H1 (cell line): Measurements from ENCODE around the gene AAK1. TPM values are rescaled to one million over a fixed set of nuclear protein-coding genes. Genes with fewer than 3 reads are reported as not detected.

Experiments
- CTCF ChIA-PET: fragments of 300-600 bp; sonication (Branson Sonifier 250); formaldehyde crosslinking; loops from one replicate; lab custom pipeline; 2021; ENCODE audit not compliant: partially characterized antibody; lab: Charles Lee
- POLR2A ChIA-PET: fragments of 300-600 bp; sonication (Branson Sonifier 250); formaldehyde crosslinking; loops from one replicate; lab custom pipeline; 2021; ENCODE audit warnings: inconsistent platforms; ENCODE audit not compliant: partially characterized antibody; lab: Charles Lee
- DNase-seq, 2 experiments: peaks; one replicate each; pipeline versions ENCODE4 v3.0.0 to v3.0.0-alpha.2; 2010 to 2022; ENCODE audit warnings: low spot score in 2 of 2, low read depth in 1 of 2, mixed read lengths in 1 of 2
- FAIRE-seq: peaks from 2 replicates; lab custom pipeline; 2011; peaks lifted over from hg19 to GRCh38; lab: Jason Lieb, UNC
- H2AFZ ChIP-seq: 2 replicates; pipeline ENCODE4 v1.8.1; 2012; ENCODE audit warnings: low read length, inconsistent platforms
- H2AK5ac ChIP-seq: 2 replicates; pipeline ENCODE4 v1.6.1; 2013; ENCODE audit warnings: low read depth, low read length
- H2BK120ac ChIP-seq: replicated peaks from 2 replicates; pipeline ENCODE3; 2013; ENCODE audit warnings: low read depth, low read length, inconsistent platforms
- H2BK12ac ChIP-seq: 2 replicates; pipeline ENCODE4 v1.6.1; 2013; ENCODE audit warnings: low read depth, low read length
- H2BK15ac ChIP-seq: 2 replicates; pipeline ENCODE4 v1.6.1; 2013; ENCODE audit warnings: low read length
- H2BK20ac ChIP-seq: 2 replicates; pipeline ENCODE4 v1.6.1; 2013; ENCODE audit warnings: low read length
- H2BK5ac ChIP-seq: 2 replicates; pipeline ENCODE4 v1.6.1; 2013; ENCODE audit warnings: low read depth, low read length
- H3K14ac ChIP-seq: 2 replicates; pipeline ENCODE4 v1.6.1; 2013; ENCODE audit warnings: inconsistent platforms; ENCODE audit not compliant: insufficient read length
- H3K18ac ChIP-seq: 2 replicates; pipeline ENCODE4 v1.6.1; 2013; ENCODE audit warnings: low read length; ENCODE audit errors: extremely low read depth
- H3K23ac ChIP-seq: 2 replicates; pipeline ENCODE4 v1.6.1; 2013; ENCODE audit warnings: inconsistent platforms; ENCODE audit not compliant: insufficient read length
- H3K23me2 ChIP-seq: 2 replicates; pipeline ENCODE4 v1.6.1; 2013; ENCODE audit warnings: low read depth, low read length
- H3K27ac ChIP-seq: 2 replicates; pipeline ENCODE4 v1.6.1; 2011; ENCODE audit warnings: low read depth, low read length, inconsistent platforms
- H3K27me3 ChIP-seq, 4 experiments: replicated peaks in 1 of 4; 1 replicate in 1 of 4; 2 replicates in 3 of 4; pipeline versions ENCODE4 v1.6.1 to v1.8.1; 2011 to 2013; ENCODE audit warnings: low read length in 3 of 4, mild to moderate bottlenecking in 3 of 4, inconsistent platforms in 2 of 4, mixed read lengths in 2 of 4, moderate library complexity in 1 of 4; ENCODE audit not compliant: control insufficient read depth in 3 of 4, insufficient read depth in 3 of 4; ENCODE audit errors: extremely low read depth in 1 of 4
- H3K36me3 ChIP-seq, 4 experiments: 2 replicates each; pipeline versions ENCODE4 v1.6.1 to v1.8.1; 2011 to 2013; ENCODE audit warnings: mild to moderate bottlenecking in 4 of 4, low read length in 3 of 4, moderate library complexity in 2 of 4, control low read depth in 1 of 4, inconsistent platforms in 1 of 4; ENCODE audit not compliant: insufficient read depth in 4 of 4, control insufficient read depth in 2 of 4
- H3K4ac ChIP-seq: replicated peaks from 2 replicates; pipeline ENCODE3; 2013; ENCODE audit warnings: low read length, low read depth, mixed read lengths, inconsistent platforms; ENCODE audit not compliant: insufficient read length
- H3K4me1 ChIP-seq, 4 experiments: replicated peaks in 1 of 4; 1 replicate in 1 of 4; 2 replicates in 3 of 4; pipeline versions ENCODE4 v1.6.1 to v1.8.1; 2011 to 2013; ENCODE audit warnings: low read length in 3 of 4, inconsistent platforms in 2 of 4, mixed read lengths in 1 of 4; ENCODE audit not compliant: insufficient read depth in 4 of 4, control insufficient read depth in 3 of 4
- H3K4me2 ChIP-seq, 2 experiments: 2 replicates each; pipeline versions ENCODE4 v1.6.1 to v1.8.1; 2011 to 2013; ENCODE audit warnings: low read depth in 2 of 2, low read length in 2 of 2, control low read depth in 1 of 2, inconsistent platforms in 1 of 2, mild to moderate bottlenecking in 1 of 2; ENCODE audit not compliant: insufficient read depth in 1 of 2
- H3K4me3 ChIP-seq, 4 experiments: fragments of 200-600, 300-600 bp in 1 of 4; sonication (generic), shearing (Covaris generic), sonication (Bioruptor Twin) in 1 of 4; 2 replicates each; pipeline versions ENCODE4 v1.5.1 to v1.8.1; 2011 to 2016; ENCODE audit warnings: low read length in 4 of 4, low read depth in 3 of 4, control low read depth in 2 of 4, inconsistent platforms in 2 of 4, mild to moderate bottlenecking in 2 of 4, mixed read lengths in 1 of 4, moderate library complexity in 1 of 4; ENCODE audit not compliant: insufficient read depth in 2 of 4; ENCODE audit errors: extremely low read depth in 1 of 4
- H3K56ac ChIP-seq: replicated peaks from 2 replicates; pipeline ENCODE3; 2013; ENCODE audit warnings: low read depth, mild to moderate bottlenecking, mixed read lengths, low read length, inconsistent platforms; ENCODE audit not compliant: insufficient read length
- H3K79me1 ChIP-seq: 2 replicates; pipeline ENCODE4 v1.6.1; 2013; ENCODE audit warnings: low read depth, low read length, control low read depth
- H3K79me2 ChIP-seq, 2 experiments: 2 replicates each; pipeline versions ENCODE4 v1.6.1 to v1.8.1; 2012 to 2013; ENCODE audit warnings: low read length in 2 of 2, mild to moderate bottlenecking in 2 of 2, inconsistent platforms in 1 of 2; ENCODE audit not compliant: insufficient read depth in 2 of 2, control insufficient read depth in 1 of 2
- H3K9ac ChIP-seq, 4 experiments: replicated peaks in 1 of 4; 1 replicate in 1 of 4; 2 replicates in 3 of 4; pipeline versions ENCODE4 v1.6.1 to v1.8.1; 2011 to 2013; ENCODE audit warnings: low read depth in 3 of 4, low read length in 3 of 4, control low read depth in 2 of 4, mild to moderate bottlenecking in 2 of 4, moderate library complexity in 2 of 4, inconsistent platforms in 1 of 4; ENCODE audit errors: extremely low read depth in 1 of 4
- H3K9me3 ChIP-seq, 2 experiments: 2 replicates each; pipeline versions ENCODE4 v1.6.1 to v1.8.1; 2012 to 2013; ENCODE audit warnings: mild to moderate bottlenecking in 2 of 2, moderate library complexity in 2 of 2, control low read depth in 1 of 2, inconsistent platforms in 1 of 2, low read depth in 1 of 2, low read length in 1 of 2, mixed read lengths in 1 of 2; ENCODE audit not compliant: insufficient read depth in 2 of 2
- H4K20me1 ChIP-seq, 2 experiments: replicated peaks in 1 of 2; 2 replicates each; pipeline versions ENCODE3 to v1.8.1; 2011 to 2013; ENCODE audit warnings: inconsistent platforms in 2 of 2, low read length in 2 of 2, mild to moderate bottlenecking in 1 of 2; ENCODE audit not compliant: insufficient read depth in 2 of 2, control insufficient read depth in 1 of 2
- H4K5ac ChIP-seq: 2 replicates; pipeline ENCODE4 v1.6.1; 2013; ENCODE audit warnings: low read length, low read depth, mixed read lengths, inconsistent platforms; ENCODE audit not compliant: insufficient read length
- H4K8ac ChIP-seq: 2 replicates; pipeline ENCODE4 v1.8.0; 2013; ENCODE audit warnings: mild to moderate bottlenecking, moderate library complexity, low read length, inconsistent platforms; ENCODE audit not compliant: insufficient read depth; ENCODE audit errors: extremely low read depth
- H4K91ac ChIP-seq: replicated peaks from 2 replicates; pipeline ENCODE3; 2013; ENCODE audit warnings: low read length, mixed read lengths, inconsistent platforms; ENCODE audit not compliant: insufficient read length
- ASH2L ChIP-seq: fragments of 200-600, 300-600 bp; sonication (generic); IDR thresholded peaks from one replicate; pipeline ENCODE4 v1.7.1; 2017; ENCODE audit warnings: low read length
- EGR1 ChIP-seq: IDR thresholded peaks from 2 replicates; pipeline ENCODE4 v1.6.1; 2011; ENCODE audit warnings: low read depth, low read length, borderline replicate concordance
- POLR2A ChIP-seq, 2 experiments: IDR thresholded peaks; 1 replicate in 1 of 2; 2 replicates in 1 of 2; pipeline ENCODE4 v1.6.1; 2011; ENCODE audit warnings: low read depth in 2 of 2, low read length in 2 of 2, mild to moderate bottlenecking in 2 of 2; ENCODE audit errors: control extremely low read depth in 1 of 2
- SAP30 ChIP-seq: fragments of 300-600 bp; sonication (generic); IDR thresholded peaks from 2 replicates; pipeline ENCODE4 v1.7.1; 2012; ENCODE audit warnings: low read length, moderate library complexity, mild to moderate bottlenecking, inconsistent platforms; ENCODE audit not compliant: insufficient read depth, insufficient replicate concordance
- TAF7 ChIP-seq: optimal IDR thresholded peaks from 2 replicates; pipeline ENCODE3; 2011; ENCODE audit warnings: low read depth, mild to moderate bottlenecking, inconsistent platforms, low read length, moderate library complexity, borderline replicate concordance
- WGBS, 2 experiments: shearing (Covaris generic) in 1 of 2; methylation state at CpG; one replicate each; pipeline versions ENCODE4 v1.1.6 to v1.1.7; 2013 to 2015; ENCODE audit warnings: low lambda C conversion rate in 2 of 2, mixed read lengths in 2 of 2, inconsistent platforms in 1 of 2, low coverage in 1 of 2, missing lambda C conversion rate in 1 of 2; ENCODE audit not compliant: insufficient replicate concordance in 2 of 2, insufficient coverage in 1 of 2, insufficient read length in 1 of 2; ENCODE audit errors: extremely low coverage in 1 of 2, missing lambda C conversion rate in 1 of 2; 5-methylcytosine and 5-hydroxymethylcytosine counted together
- polyA plus RNA-seq, 7 experiments: library from polyadenylated mRNA; depleted of rRNA in 3 of 7; stranded (reverse) in 5 of 7; unstranded in 2 of 7; fragments of >200 nt in 5 of 7; fragments of 200-250 nt in 2 of 7; gene quantifications; 1 replicate in 5 of 7; 2 replicates in 1 of 7; 4 replicates in 1 of 7; pipeline versions ENCODE4 v1.2.1 to v1.2.3, GENCODE V29; 2011 to 2013; ENCODE audit warnings: missing spikeins in 2 of 7, mixed read lengths in 2 of 7
- total RNA-seq: library from RNA; stranded (reverse); fragmentation: NEBNext Ultra II Directional; extraction: Animal tissue kit (Norgen Biotek cat#: 25700); gene quantifications from 2 replicates; pipeline ENCODE4 v1.2.1, GENCODE V29; 2021

Gene AAK1
- total and polyA plus RNA-seq, 2 of the 8 experiments (the other 6 are each of a cell fraction or from before 2014, with no cell fraction given) = 10.0 to 40.5 TPM

DNA sequence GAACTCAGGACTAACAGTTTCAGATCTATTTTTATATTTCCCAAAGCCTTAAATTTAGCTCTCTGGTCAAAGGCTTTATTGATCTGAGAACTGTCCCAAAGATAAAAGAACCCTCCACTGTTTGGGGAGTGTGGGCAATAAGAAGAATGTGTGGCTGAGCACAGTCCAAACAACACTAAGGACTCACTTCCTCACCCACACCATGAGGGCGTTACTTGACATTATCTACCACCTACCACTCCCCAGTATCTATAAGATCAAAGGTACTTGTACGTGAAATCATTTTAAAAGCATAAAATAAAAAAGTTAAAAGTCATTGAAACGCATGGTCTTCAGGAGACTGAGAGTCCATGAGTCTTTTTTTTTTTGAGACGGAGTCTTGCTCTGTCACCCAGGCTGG is 151.7 kb downstream of the AAK1 start:
- Histone ChIP-seq H2AK5ac (no peak overlapping the region), H4K8ac (no peak overlapping the region), H3K4ac (no peak overlapping the region), H3K27ac (no peak overlapping the region), H3K4me3 (no peak overlapping the region), H3K18ac (no peak overlapping the region), H4K5ac (no peak overlapping the region), H3K79me1 (no peaks in the 10 kb centered on the region), H2BK12ac (no peak overlapping the region), H3K56ac (no peak overlapping the region), H3K9ac (no peak overlapping the region), H3K23ac (no peak overlapping the region), H3K27me3 (no peaks in the 10 kb centered on the region), H4K20me1 (no peaks in the 10 kb centered on the region), H3K14ac (no peak overlapping the region), H3K79me2 (no peaks in the 10 kb centered on the region), H3K9me3 (no peaks in the 10 kb centered on the region), H2AFZ (no peak overlapping the region), H2BK120ac (no peak overlapping the region), H3K4me2 (no peak overlapping the region), H3K36me3 (no peaks in the 10 kb centered on the region), H2BK20ac (no peak overlapping the region), H2BK5ac (no peak overlapping the region), H3K4me1 (no peaks in the 10 kb centered on the region), H4K91ac (no peak overlapping the region), H2BK15ac (no peak overlapping the region), H3K23me2 (no peaks in the 10 kb centered on the region)
- CTCF ChIA-PET = interaction anchor here (1.2 kb wide), 1 partner anchor 102 kb away, joined by 3 read pairs; no protein-coding TSS in a partner anchor
- FAIRE-seq (no peak), DNase-seq (no peak)
- POLR2A ChIA-PET = no interaction called here
- WGBS, 2 experiments = 89% methylated on average over 4 of the region's 4 CpGs; no CpG with 5 or more reads in 1 of the 2 experiments
- TF ChIP-seq POLR2A (IDR thresholded peaks at IDR 0.05; ENCODE audit: control extremely low read depth in 1 of 2, low read depth in 2 of 2, low read length in 2 of 2) (no peak), ASH2L (no peak), EGR1 (no peak), SAP30 (no peak), TAF7 (no peak)
